HepG2 (cell line): ENCODE measurements around the gene ZNF638. TPM values are rescaled to one million over a fixed set of nuclear protein-coding genes. Genes with fewer than 3 reads are reported as not detected.
A peak's percentile ranks its signal among the peaks of the same experiment; 100 is the strongest.

Source experiments
- ATAC-seq: fragments of 200-7000 bp; cut with Tn5 transposase; 3 replicates; pipeline ENCODE4 v1.9.1; 2020; ENCODE audit warnings: mild to moderate bottlenecking, moderate library complexity
- BruUV-seq: library from RNA; stranded (reverse); fragments of 400-500 nt; replicated peaks from 2 replicates; lab custom pipeline; 2021; lab: Mats Ljungman, UMichigan
- CTCF ChIA-PET: fragments of 300-600 bp; formaldehyde crosslinking; extraction: SDS; loops from one replicate; lab custom pipeline; 2021; ENCODE audit warnings: low total read pairs, inconsistent platforms, low intra/inter-chr PET ratio; lab: Yijun Ruan, JAX
- POLR2A ChIA-PET: fragments of 350-600 bp; sonication (Branson Sonifier 250); formaldehyde crosslinking; loops from one replicate; lab custom pipeline; 2020; ENCODE audit warnings: antibody characterized with exemption, inconsistent platforms; lab: Yijun Ruan, JAX
- DNase-seq: peaks from one replicate; pipeline ENCODE4 v3.0.0-alpha.2; 2015; ENCODE audit warnings: low spot score
- FAIRE-seq: peaks from 3 replicates; lab custom pipeline; 2011; peaks lifted over from hg19 to GRCh38; lab: Jason Lieb, UNC
- H2AFZ ChIP-seq: one replicate; pipeline ENCODE4 v1.6.1; 2011; ENCODE audit warnings: low read length, inconsistent platforms
- H3K27ac ChIP-seq: fragments of 300-600 bp; 3 replicates; pipeline ENCODE4 v1.8.0; 2011; ENCODE audit warnings: mixed run types, mild to moderate bottlenecking, mixed read lengths, low read length, inconsistent platforms; ENCODE audit not compliant: insufficient read depth; ENCODE audit errors: extremely low read length
- H3K27me3 ChIP-seq, 2 experiments: fragments of 200-600 bp in 1 of 2; 2 replicates in 1 of 2; 3 replicates in 1 of 2; pipeline versions ENCODE4 v1.6.0 to v1.8.0; 2011; ENCODE audit warnings: low read length in 2 of 2, mild to moderate bottlenecking in 2 of 2, moderate library complexity in 2 of 2, inconsistent platforms in 1 of 2; ENCODE audit not compliant: insufficient read depth in 2 of 2, control insufficient read depth in 1 of 2
- H3K36me3 ChIP-seq, 2 experiments: fragments of 200-600 bp in 1 of 2; replicated peaks in 1 of 2; 2 replicates in 1 of 2; 3 replicates in 1 of 2; pipeline versions ENCODE4 v1.5.1 to v1.8.0; 2011; ENCODE audit warnings: low read length in 2 of 2, inconsistent platforms in 1 of 2; ENCODE audit not compliant: insufficient read depth in 2 of 2, control insufficient read depth in 1 of 2
- H3K4me1 ChIP-seq: 2 replicates; pipeline ENCODE4 v1.5.1; 2012; ENCODE audit warnings: low read length, inconsistent platforms; ENCODE audit not compliant: insufficient read depth
- H3K4me2 ChIP-seq: 2 replicates; pipeline ENCODE4 v1.6.0; 2011; ENCODE audit warnings: low read depth, low read length, inconsistent platforms
- H3K4me3 ChIP-seq, 3 experiments: fragments of 200-600 bp in 1 of 3; sonication (generic), shearing (Covaris generic) in 1 of 3; replicated peaks in 1 of 3; 2 replicates each; pipeline ENCODE4 v1.5.1; 2011 to 2016; ENCODE audit warnings: low read length in 3 of 3, inconsistent platforms in 2 of 3, low read depth in 2 of 3, mild to moderate bottlenecking in 2 of 3, control low read depth in 1 of 3, mixed read lengths in 1 of 3; ENCODE audit not compliant: insufficient read depth in 1 of 3
- H3K79me2 ChIP-seq: one replicate; pipeline ENCODE4 v1.6.1; 2011; ENCODE audit warnings: low read length, inconsistent platforms; ENCODE audit not compliant: insufficient read depth
- H3K9ac ChIP-seq: 2 replicates; pipeline ENCODE4 v1.6.0; 2011; ENCODE audit warnings: mild to moderate bottlenecking, low read depth, low read length, inconsistent platforms; ENCODE audit not compliant: insufficient read depth
- H3K9me3 ChIP-seq: 2 replicates; pipeline ENCODE4 v1.5.1; 2012; ENCODE audit warnings: mild to moderate bottlenecking, low read length
- H4K20me1 ChIP-seq: 2 replicates; pipeline ENCODE4 v1.6.0; 2011; ENCODE audit warnings: inconsistent platforms, mild to moderate bottlenecking, low read length, moderate library complexity; ENCODE audit not compliant: insufficient read depth
- ERF ChIP-seq: IDR thresholded peaks from 2 replicates; pipeline ENCODE4 v1.6.1; 2018; ENCODE audit warnings: missing biosample characterization, missing genetic modification reagents
- GABPA ChIP-seq, 2 experiments: IDR thresholded peaks; 2 replicates each; pipeline ENCODE4 v1.6.1; 2011 to 2016; ENCODE audit warnings: low read depth in 2 of 2, low read length in 1 of 2, missing biosample characterization in 1 of 2, missing genetic modification characterization in 1 of 2
- MIXL1 ChIP-seq: IDR thresholded peaks from 2 replicates; pipeline ENCODE4 v1.6.1; 2016
- NFIB ChIP-seq: sonication (generic); formaldehyde crosslinking; IDR thresholded peaks from 2 replicates; pipeline ENCODE4 v1.9.0; 2021; ENCODE audit warnings: missing genetic modification reagents, mild to moderate bottlenecking, borderline replicate concordance
- NR2F6 ChIP-seq, 2 experiments: IDR thresholded peaks; 2 replicates each; pipeline ENCODE4 v1.6.1; 2016; ENCODE audit warnings: antibody characterized with exemption in 1 of 2, mild to moderate bottlenecking in 1 of 2
- POLR2G ChIP-seq: fragments of 200-400 bp; formaldehyde crosslinking; IDR thresholded peaks from 2 replicates; pipeline ENCODE4 v1.6.1; 2018; ENCODE audit warnings: mild to moderate bottlenecking, low read depth, low read length, moderate library complexity
- REPIN1 ChIP-seq: sonication (generic); formaldehyde crosslinking; IDR thresholded peaks from 2 replicates; pipeline ENCODE4 v1.8.0; 2022; ENCODE audit warnings: missing genetic modification reagents, low read depth, mild to moderate bottlenecking, borderline replicate concordance
- ZKSCAN8 ChIP-seq: IDR thresholded peaks from 2 replicates; pipeline ENCODE4 v1.6.1; 2016; ENCODE audit warnings: borderline replicate concordance, missing genetic modification reagents, missing compliant biosample characterization
- in situ Hi-C: cut with HindIII; loops from 2 replicates; pipeline ENCODE4 v1.10.0; 2017; ENCODE audit warnings: low pct_unique_long_range_greater_than_20kb; ENCODE audit not compliant: extremely low pct_ligation_motif_present
- intact Hi-C: fragments of 100-400 bp; cut with micrococcal nuclease; formaldehyde crosslinking; loops from one replicate; pipeline ENCODE4 v1.10.0; 2022; ENCODE audit not compliant: unreplicated experiment
- polyA plus RNA-seq, 8 experiments: library from polyadenylated mRNA; depleted of rRNA in 3 of 8; stranded (reverse) in 7 of 8; unstranded in 1 of 8; fragments of >200 nt; fragmentation: Illumina TruSeq in 4 of 8; extraction: Trizol in 4 of 8; gene quantifications; 2 replicates each; pipeline versions ENCODE4 v1.2.1 to v1.2.3, GENCODE V29; 2011 to 2016; ENCODE audit warnings: low read depth in 4 of 8, missing spikeins in 1 of 8, mixed read lengths in 1 of 8; ENCODE audit not compliant: insufficient read depth in 1 of 8
- total RNA-seq, 5 experiments: library from RNA; depleted of rRNA; stranded (reverse); fragments of >200 nt; fragmentation: Illumina TruSeq; extraction: Trizol; gene quantifications; 2 replicates each; pipeline ENCODE4 v1.2.3, GENCODE V29; 2016; ENCODE audit warnings: low read depth in 1 of 5
- TF ChIP-seq, protein P1 (sequence below): sonication (generic); formaldehyde crosslinking; IDR thresholded peaks from 2 replicates; pipeline ENCODE4 v1.5.0; 2020; ENCODE audit warnings: mild to moderate bottlenecking, low read depth, missing genetic modification reagents, borderline replicate concordance
- TF ChIP-seq, protein P2 (sequence below): sonication (generic); formaldehyde crosslinking; IDR thresholded peaks from 2 replicates; pipeline ENCODE4 v1.8.1; 2023; ENCODE audit warnings: mild to moderate bottlenecking, missing genetic modification reagents
- TF ChIP-seq, protein P3 (sequence below): sonication (generic); formaldehyde crosslinking; IDR thresholded peaks from 2 replicates; pipeline ENCODE4 v1.4.0; 2020; ENCODE audit warnings: missing genetic modification reagents
- TF ChIP-seq, protein P4 (sequence below): sonication (generic); formaldehyde crosslinking; IDR thresholded peaks from 2 replicates; pipeline ENCODE4 v1.4.0; 2020; ENCODE audit warnings: missing genetic modification reagents, borderline replicate concordance
- TF ChIP-seq, protein P5 (sequence below): sonication (generic); formaldehyde crosslinking; IDR thresholded peaks from 2 replicates; pipeline ENCODE4 v1.4.0; 2020; ENCODE audit warnings: missing genetic modification reagents, low read depth, mild to moderate bottlenecking, borderline replicate concordance
- TF ChIP-seq, protein P6 (sequence below): sonication (generic); formaldehyde crosslinking; IDR thresholded peaks from 2 replicates; pipeline ENCODE4 v1.5.0; 2020; ENCODE audit warnings: mild to moderate bottlenecking, missing genetic modification reagents, moderate library complexity

Gene ZNF638
- total and polyA plus RNA-seq, 2 of the 13 experiments (the other 11 are each of a cell fraction or from before 2014, with no cell fraction given): 92.7 to 144 TPM

DNA sequence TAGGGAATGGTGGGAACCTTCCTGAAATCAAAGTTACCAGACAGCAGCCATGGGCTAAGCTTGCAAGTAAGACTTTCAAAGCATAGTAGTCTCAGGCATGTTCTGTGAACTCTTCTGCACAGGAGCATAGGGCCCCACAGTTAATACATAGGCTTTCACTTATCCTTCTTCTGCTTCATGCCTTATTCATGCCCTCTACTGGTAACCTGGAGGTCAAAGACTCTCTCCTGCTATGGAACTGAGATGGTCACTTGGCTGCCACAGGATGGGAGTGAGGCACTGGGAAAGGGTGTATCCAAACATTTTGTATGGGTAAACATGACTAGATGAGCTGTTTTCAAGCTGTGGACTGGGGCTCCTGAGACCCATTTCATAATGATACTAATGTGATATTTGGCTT lies 49.1 kb upstream of the ZNF638 start:
- Histone ChIP-seq H4K20me1 (no peaks in the 10 kb centered on the region), H3K27ac (no peak overlapping the region), H2AFZ (no peak overlapping the region), H3K4me1 (peaks cover 3% of the 10 kb centered on the region; the same call in 1 of the 2 replicates), H3K36me3 (no peaks in the 10 kb centered on the region), H3K79me2 (no peaks in the 10 kb centered on the region), H3K9me3 (no peaks in the 10 kb centered on the region), H3K4me2 (no peak overlapping the region), H3K27me3 (peaks cover 2 to 38% of the 10 kb centered on the region in 2 experiments), H3K9ac (no peak overlapping the region), H3K4me3 (no peak overlapping the region)
- peak; percentile 93 for ATAC-seq
- FAIRE-seq: peak; percentile 51
- ChIA-PET CTCF (interaction anchor here (1.5 kb wide), 1 partner anchor 125 kb away, joined by 6 read pairs; no protein-coding TSS in a partner anchor), POLR2A (no interaction called here)
- peak; percentile 45 for DNase-seq
- BruUV-seq: no TSS peak
- intact Hi-C loops: loop anchor here (5.0 kb wide), 1 partner anchor 125 kb away; no protein-coding TSS in a partner anchor
- in situ Hi-C loops: no loop called here
- TF ChIP-seq, protein P1, sequence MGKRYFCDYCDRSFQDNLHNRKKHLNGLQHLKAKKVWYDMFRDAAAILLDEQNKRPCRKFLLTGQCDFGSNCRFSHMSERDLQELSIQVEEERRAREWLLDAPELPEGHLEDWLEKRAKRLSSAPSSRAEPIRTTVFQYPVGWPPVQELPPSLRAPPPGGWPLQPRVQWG (CRISPR knock-in tag): no peak
- TF ChIP-seq GABPA (IDR thresholded peaks at IDR 0.05; ENCODE audit: low read depth, low read length) (no peak), GABPA (CRISPR knock-in tag; IDR thresholded peaks at IDR 0.05; ENCODE audit: low read depth) (no peak), ZKSCAN8 (CRISPR knock-in tag) (no peak), MIXL1 (CRISPR knock-in tag) (no peak), NR2F6 (IDR thresholded peaks at IDR 0.05) (peak; percentile 35; the same call in 1 of the 2 replicates), NR2F6 (CRISPR knock-in tag; IDR thresholded peaks at IDR 0.05) (peak; percentile 29; the same call in 1 of the 2 replicates), POLR2G (no peak), ERF (CRISPR knock-in tag) (no peak), NFIB (no peak), REPIN1 (CRISPR knock-in tag) (no peak)
- TF ChIP-seq, protein P2, sequence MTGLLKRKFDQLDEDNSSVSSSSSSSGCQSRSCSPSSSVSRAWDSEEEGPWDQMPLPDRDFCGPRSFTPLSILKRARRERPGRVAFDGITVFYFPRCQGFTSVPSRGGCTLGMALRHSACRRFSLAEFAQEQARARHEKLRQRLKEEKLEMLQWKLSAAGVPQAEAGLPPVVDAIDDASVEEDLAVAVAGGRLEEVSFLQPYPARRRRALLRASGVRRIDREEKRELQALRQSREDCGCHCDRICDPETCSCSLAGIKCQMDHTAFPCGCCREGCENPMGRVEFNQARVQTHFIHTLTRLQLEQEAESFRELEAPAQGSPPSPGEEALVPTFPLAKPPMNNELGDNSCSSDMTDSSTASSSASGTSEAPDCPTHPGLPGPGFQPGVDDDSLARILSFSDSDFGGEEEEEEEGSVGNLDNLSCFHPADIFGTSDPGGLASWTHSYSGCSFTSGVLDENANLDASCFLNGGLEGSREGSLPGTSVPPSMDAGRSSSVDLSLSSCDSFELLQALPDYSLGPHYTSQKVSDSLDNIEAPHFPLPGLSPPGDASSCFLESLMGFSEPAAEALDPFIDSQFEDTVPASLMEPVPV (CRISPR knock-in tag): no peak
- TF ChIP-seq, protein P3, sequence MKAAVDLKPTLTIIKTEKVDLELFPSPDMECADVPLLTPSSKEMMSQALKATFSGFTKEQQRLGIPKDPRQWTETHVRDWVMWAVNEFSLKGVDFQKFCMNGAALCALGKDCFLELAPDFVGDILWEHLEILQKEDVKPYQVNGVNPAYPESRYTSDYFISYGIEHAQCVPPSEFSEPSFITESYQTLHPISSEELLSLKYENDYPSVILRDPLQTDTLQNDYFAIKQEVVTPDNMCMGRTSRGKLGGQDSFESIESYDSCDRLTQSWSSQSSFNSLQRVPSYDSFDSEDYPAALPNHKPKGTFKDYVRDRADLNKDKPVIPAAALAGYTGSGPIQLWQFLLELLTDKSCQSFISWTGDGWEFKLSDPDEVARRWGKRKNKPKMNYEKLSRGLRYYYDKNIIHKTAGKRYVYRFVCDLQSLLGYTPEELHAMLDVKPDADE (CRISPR knock-in tag): no peak
- TF ChIP-seq, protein P4, sequence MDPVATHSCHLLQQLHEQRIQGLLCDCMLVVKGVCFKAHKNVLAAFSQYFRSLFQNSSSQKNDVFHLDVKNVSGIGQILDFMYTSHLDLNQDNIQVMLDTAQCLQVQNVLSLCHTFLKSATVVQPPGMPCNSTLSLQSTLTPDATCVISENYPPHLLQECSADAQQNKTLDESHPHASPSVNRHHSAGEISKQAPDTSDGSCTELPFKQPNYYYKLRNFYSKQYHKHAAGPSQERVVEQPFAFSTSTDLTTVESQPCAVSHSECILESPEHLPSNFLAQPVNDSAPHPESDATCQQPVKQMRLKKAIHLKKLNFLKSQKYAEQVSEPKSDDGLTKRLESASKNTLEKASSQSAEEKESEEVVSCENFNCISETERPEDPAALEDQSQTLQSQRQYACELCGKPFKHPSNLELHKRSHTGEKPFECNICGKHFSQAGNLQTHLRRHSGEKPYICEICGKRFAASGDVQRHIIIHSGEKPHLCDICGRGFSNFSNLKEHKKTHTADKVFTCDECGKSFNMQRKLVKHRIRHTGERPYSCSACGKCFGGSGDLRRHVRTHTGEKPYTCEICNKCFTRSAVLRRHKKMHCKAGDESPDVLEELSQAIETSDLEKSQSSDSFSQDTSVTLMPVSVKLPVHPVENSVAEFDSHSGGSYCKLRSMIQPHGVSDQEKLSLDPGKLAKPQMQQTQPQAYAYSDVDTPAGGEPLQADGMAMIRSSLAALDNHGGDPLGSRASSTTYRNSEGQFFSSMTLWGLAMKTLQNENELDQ (CRISPR knock-in tag): no peak
- TF ChIP-seq, protein P5, sequence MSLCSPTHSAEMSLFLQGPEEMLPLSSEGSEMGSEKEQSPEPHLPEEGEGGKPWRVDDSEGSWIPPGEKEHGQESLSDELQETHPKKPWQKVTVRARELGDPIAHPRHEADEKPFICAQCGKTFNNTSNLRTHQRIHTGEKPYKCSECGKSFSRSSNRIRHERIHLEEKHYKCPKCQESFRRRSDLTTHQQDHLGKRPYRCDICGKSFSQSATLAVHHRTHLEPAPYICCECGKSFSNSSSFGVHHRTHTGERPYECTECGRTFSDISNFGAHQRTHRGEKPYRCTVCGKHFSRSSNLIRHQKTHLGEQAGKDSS (CRISPR knock-in tag): no peak
- TF ChIP-seq, protein P6, sequence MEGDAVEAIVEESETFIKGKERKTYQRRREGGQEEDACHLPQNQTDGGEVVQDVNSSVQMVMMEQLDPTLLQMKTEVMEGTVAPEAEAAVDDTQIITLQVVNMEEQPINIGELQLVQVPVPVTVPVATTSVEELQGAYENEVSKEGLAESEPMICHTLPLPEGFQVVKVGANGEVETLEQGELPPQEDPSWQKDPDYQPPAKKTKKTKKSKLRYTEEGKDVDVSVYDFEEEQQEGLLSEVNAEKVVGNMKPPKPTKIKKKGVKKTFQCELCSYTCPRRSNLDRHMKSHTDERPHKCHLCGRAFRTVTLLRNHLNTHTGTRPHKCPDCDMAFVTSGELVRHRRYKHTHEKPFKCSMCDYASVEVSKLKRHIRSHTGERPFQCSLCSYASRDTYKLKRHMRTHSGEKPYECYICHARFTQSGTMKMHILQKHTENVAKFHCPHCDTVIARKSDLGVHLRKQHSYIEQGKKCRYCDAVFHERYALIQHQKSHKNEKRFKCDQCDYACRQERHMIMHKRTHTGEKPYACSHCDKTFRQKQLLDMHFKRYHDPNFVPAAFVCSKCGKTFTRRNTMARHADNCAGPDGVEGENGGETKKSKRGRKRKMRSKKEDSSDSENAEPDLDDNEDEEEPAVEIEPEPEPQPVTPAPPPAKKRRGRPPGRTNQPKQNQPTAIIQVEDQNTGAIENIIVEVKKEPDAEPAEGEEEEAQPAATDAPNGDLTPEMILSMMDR: peak; percentile 66
